ENCODE measurements around the gene RTN4IP1.
A peak's percentile ranks its signal among the peaks of the same experiment; 100 is the strongest.
"Not testable (repeated sequence)": the region's sequence is repeated elsewhere in the genome, so short reads cannot be mapped to it uniquely, and the experiment has no call there.

Gene RTN4IP1

GRCh38 chr6:106579281-106579680 lies 50.0 kb downstream of the RTN4IP1 start:
- DNase-seq (ENCODE audit: low spot score): no peak

GRCh38 chr6:106574741-106575458 lies 54.4 kb downstream of the RTN4IP1 start:
- peak; percentile 38 for DNase-seq (ENCODE audit: low spot score)

- DNase-seq (ENCODE audit: low spot score): no peak
Measured at GRCh38 chr6:106572875-106573585, 56.3 kb downstream of the RTN4IP1 start.

GRCh38 chr6:106572436-106572835 lies 56.9 kb downstream of the RTN4IP1 start:
- DNase-seq (ENCODE audit: low spot score): no peak

GRCh38 chr6:106569428-106569827 lies 59.9 kb downstream of the RTN4IP1 start:
- no peak for DNase-seq (ENCODE audit: low spot score)

- no peak for DNase-seq (ENCODE audit: low spot score)
Measured at GRCh38 chr6:106568530-106568929, 60.8 kb downstream of the RTN4IP1 start.

GRCh38 chr6:106564476-106564875 lies 64.8 kb downstream of the RTN4IP1 start:
- DNase-seq (ENCODE audit: low spot score): no peak

- DNase-seq (ENCODE audit: low spot score): no peak
Measured at GRCh38 chr6:106563614-106564013, 65.7 kb downstream of the RTN4IP1 start.

- DNase-seq (ENCODE audit: low spot score): no peak
Measured at GRCh38 chr6:106561686-106562405, 67.5 kb downstream of the RTN4IP1 start.

GRCh38 chr6:106560996-106561685 lies 68.2 kb downstream of the RTN4IP1 start:
- no peak for DNase-seq (ENCODE audit: low spot score)

GRCh38 chr6:106559659-106560058 lies 69.6 kb downstream of the RTN4IP1 start:
- DNase-seq (ENCODE audit: low spot score): not testable (repeated sequence)

- no peak for DNase-seq (ENCODE audit: low spot score)
Measured at GRCh38 chr6:106558364-106558763, 70.9 kb downstream of the RTN4IP1 start.

GRCh38 chr6:106557837-106558236 lies 71.5 kb downstream of the RTN4IP1 start:
- no peak for DNase-seq (ENCODE audit: low spot score)

GRCh38 chr6:106556368-106556960 lies 72.8 kb downstream of the RTN4IP1 start:
- no peak for DNase-seq (ENCODE audit: low spot score)

- DNase-seq (ENCODE audit: low spot score): no peak
Measured at GRCh38 chr6:106555767-106556166, 73.5 kb downstream of the RTN4IP1 start.

GRCh38 chr6:106553440-106553839 lies 75.9 kb downstream of the RTN4IP1 start:
- DNase-seq (ENCODE audit: low spot score): no peak

GRCh38 chr6:106551155-106551554 lies 78.1 kb downstream of the RTN4IP1 start:
- no peak for DNase-seq (ENCODE audit: low spot score)

- no peak for DNase-seq (ENCODE audit: low spot score)
Measured at GRCh38 chr6:106549521-106549920, 79.8 kb downstream of the RTN4IP1 start.

- DNase-seq (ENCODE audit: low spot score): not testable (repeated sequence)
Measured at GRCh38 chr6:106548926-106549455, 80.3 kb downstream of the RTN4IP1 start.

GRCh38 chr6:106547601-106548453 lies 81.5 kb downstream of the RTN4IP1 start:
- DNase-seq (ENCODE audit: low spot score): no peak
